ENCODE data around the gene MTHFS.
"Not testable (repeated sequence)": the region's sequence is repeated elsewhere in the genome, so short reads cannot be mapped to it uniquely, and the experiment has no call there.

MTHFS gene

DNA sequence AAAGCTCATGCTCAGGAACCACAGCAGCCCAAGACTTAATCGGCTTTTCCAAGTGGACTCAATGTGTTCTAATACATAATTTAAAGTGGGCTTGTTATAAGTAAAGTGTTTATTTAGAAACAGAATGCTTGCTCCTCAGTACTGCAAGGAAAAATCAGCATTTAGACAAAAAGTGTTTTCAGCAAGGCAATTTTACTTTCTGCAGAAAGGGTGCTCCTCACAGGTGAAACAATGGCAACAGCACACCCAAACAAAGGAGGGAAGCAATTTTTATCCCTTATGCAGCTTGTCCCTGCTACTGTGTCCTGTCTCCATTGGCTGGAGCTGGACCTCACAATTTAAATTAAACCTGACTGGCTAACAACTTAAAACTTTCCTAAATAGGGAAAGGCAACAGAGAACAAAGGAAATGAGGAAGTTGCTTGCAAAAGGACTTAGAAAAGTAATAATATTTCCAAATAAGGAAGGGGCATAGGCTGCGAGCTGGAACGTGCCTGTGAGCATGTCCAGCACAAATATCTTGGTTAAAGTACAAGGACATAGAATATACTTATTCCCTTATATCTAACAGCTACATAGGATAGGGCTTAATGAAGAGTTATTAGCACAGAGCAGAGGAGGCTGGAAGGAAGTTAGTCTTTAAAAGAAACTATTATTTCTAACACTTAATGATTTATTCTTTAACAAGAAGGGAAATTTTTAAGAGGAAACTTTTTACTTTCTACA is 19.1 kb upstream of the MTHFS start:
- not testable (repeated sequence) for DNase-seq

- no peak for DNase-seq
Observed at GRCh38 chr15:79914728-79915127, 17.9 kb upstream of the MTHFS start.

DNA sequence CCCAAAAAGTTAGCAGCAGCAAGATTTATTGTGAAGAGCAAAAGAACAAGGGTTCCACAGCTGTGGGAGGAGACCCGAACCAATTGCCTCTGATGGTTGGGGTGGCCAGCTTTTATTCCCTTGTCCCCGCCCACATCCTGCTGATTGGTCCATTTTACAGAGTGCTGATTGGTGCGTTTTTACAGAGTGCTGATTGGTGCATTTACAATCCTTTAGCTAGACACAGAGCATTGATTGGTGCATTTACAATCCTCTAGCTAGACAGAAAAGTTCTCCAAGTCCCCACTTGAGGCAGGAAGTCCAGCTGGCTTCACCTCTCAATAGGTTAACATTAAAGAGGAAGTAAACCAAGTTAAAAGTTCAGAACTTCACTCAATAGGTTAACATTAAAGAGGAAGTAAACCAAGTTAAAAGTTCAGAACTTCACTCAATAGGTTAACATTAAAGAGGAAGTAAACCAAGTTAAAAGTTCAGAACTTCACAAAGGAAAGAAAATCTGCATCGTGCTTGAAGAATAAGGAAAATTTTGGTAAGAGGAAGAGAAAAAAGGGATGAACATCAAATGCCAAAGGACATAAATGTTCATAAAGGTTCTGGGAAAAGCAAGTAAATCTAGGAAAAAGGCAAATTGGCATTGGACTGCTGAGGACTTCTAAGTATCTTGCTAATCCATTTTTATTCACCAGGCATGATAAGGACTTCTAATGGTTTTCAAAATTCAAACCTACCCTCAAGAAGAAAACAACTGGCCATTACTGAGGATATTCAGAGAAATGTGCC is 12.9 kb upstream of the MTHFS start:
- DNase-seq, result not testable (repeated sequence)

DNA sequence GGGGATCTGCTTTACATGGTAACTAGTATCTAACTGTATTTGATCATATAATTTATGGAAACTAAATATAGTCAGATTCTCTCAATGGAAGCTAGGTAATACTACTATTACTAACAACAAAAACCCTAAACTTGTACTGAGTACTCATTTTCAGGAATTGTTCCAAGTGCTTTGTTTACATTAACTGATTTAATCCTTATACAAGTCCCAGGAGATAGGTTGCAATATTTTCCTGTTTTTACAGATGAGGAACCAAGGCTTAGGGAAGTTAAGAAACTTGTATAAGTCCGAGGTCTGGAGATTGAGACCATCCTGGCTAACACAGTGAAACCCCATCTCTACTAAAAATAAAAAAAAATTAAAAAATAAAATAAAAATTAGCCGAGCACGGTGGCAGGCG is 7.5 kb upstream of the MTHFS start:
- no peak for DNase-seq

DNA sequence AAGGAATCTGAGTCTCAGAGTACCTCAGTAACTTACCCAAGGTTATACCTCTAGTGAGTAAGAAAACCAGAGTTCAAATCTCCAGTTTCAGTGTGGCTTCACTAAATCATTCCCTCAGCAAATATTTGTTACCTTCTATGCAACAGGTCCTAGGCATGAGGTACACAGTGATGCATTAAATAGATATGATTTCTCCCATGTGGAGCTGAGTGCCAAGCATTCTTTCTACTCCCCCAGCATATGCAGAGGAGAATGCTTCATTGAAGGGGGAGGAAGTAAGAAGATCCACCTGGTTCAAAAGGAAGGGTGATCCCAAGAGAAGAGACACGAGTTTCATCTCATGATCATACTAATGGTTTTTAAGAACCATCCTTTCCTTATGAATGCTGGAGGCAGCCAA is 6.8 kb upstream of the MTHFS start:
- no peak for DNase-seq

DNA sequence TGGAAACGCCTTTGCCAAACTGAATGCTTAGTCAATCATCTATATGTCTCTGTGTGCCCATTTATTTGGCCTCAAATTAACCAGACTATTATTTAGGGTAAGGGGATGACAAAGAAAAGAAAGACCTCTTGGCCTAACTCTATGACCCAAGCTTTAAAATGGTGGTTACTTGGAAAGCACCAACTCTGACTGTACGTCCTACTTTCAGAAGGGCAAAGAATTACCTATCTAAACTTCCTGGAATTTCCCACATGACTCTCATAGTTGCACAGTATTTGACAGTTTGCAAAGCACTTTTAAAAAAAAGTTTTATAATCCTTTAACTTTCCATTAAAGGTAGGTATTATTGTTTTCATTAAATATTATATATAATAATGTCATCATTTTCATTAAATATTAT is 6.3 kb upstream of the MTHFS start:
- no peak for DNase-seq

- no peak for DNase-seq
Observed at GRCh38 chr15:79901958-79902357, 5.1 kb upstream of the MTHFS start.

GRCh38 chr15:79900818-79901378 is 4.1 kb upstream of the MTHFS start:
- not testable (repeated sequence) for DNase-seq

DNA sequence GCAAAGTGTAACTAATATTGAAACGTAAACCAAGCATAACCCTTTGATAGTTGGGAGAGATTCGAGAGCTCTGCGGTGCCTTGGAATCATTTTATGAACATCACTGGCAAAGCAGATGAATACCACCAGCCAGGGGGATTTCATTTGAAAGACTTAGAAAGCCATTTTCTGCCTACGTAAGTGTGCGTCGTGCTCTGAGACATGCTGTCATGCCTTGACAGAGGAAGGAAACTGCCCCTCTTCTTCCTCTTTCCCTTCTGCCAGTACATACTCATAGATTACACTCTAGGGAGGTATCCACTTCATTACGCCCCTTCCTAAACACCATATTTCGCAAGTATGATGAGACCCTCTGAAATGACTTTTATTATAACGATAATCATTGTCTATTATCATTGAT is 3.3 kb upstream of the MTHFS start:
- no peak for DNase-seq

GRCh38 chr15:79898786-79899185 is 2.0 kb upstream of the MTHFS start:
- DNase-seq, result not testable (repeated sequence)

GRCh38 chr15:79898369-79898768 is 1.6 kb upstream of the MTHFS start:
- no peak for DNase-seq

DNA sequence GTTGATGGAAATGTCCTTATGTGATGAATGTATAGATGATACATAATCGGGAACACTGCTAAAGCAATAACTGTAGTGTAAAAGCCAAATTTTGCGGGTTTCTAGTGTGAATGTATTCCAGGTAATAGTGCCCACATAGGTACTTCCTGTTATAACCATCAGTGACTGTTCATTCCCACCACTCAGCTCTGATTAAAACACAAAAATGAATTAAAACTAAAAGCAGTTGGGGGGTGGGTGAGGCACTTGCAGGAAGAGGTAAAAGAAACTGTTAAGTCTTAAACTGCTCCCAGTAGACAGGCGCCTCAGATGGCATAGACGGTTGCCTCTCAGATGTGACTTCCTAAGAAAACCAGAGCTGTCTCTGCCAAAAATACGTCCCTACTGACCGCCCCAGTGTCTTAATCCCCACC is 893 bp upstream of the MTHFS start:
- DNase-seq, result peak; percentile 22 to 35

- DNase-seq, result no peak
Observed at GRCh38 chr15:79897380-79897678, 515 bp upstream of the MTHFS start.

- no peak for DNase-seq
Observed at GRCh38 chr15:79896131-79896633, 632 bp downstream of the MTHFS start.

- no peak for DNase-seq
Observed at GRCh38 chr15:79887054-79887930, 9.5 kb downstream of the MTHFS start.

- DNase-seq, result no peak
Observed at GRCh38 chr15:79886124-79886523, 10.7 kb downstream of the MTHFS start.

- no peak for DNase-seq
Observed at GRCh38 chr15:79884204-79884596, 12.6 kb downstream of the MTHFS start.

GRCh38 chr15:79883579-79884203 is 13.1 kb downstream of the MTHFS start:
- no peak for DNase-seq

- DNase-seq, result no peak
Observed at GRCh38 chr15:79881668-79882067, 15.1 kb downstream of the MTHFS start.

DNA sequence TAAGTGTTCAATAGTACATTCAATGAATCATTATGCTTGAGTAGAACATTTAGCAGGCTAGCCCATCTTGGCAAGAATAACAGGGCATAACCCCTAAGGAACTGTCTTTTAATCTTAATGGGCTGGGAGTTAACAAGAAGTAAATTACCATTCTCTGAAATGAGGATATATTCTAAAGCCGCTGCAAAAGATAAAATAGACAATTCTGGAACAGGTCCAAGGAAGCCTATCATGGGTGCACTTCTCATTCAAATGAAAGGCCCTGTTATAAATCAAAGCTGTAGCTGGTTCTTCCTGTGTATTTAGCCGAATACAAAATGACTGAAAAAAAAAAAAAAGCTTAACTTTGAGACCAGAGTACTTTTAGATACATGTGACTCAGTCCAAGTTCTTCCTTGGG is 15.6 kb downstream of the MTHFS start:
- no peak for DNase-seq

GRCh38 chr15:79878078-79878705 is 18.6 kb downstream of the MTHFS start:
- DNase-seq, result no peak

GRCh38 chr15:79875213-79875612 is 21.6 kb downstream of the MTHFS start:
- DNase-seq, result no peak
